HG02938 (cell line): Measurements from ENCODE around the gene TNNC2.
"Not testable (repeated sequence)": the region's sequence is repeated elsewhere in the genome, so short reads cannot be mapped to it uniquely, and the experiment has no call there.

Experiments
- ATAC-seq: cut with Tn5 transposase; IDR thresholded peaks from one replicate; pipeline ENCODE4 v1.9.1; 2021; ENCODE audit warnings: mild to moderate bottlenecking, moderate library complexity; ENCODE audit not compliant: unreplicated experiment

TNNC2 gene

GRCh38 chr20:45822857-45823256 lies 4.3 kb downstream of the TNNC2 start:
- ATAC-seq, result no peak

GRCh38 chr20:45821947-45822346 lies 5.2 kb downstream of the TNNC2 start:
- no peak for ATAC-seq

- no peak for ATAC-seq
Measured at GRCh38 chr20:45819466-45819865, 7.6 kb downstream of the TNNC2 start.

GRCh38 chr20:45818239-45818638 lies 8.9 kb downstream of the TNNC2 start:
- no peak for ATAC-seq

GRCh38 chr20:45817376-45818194 lies 9.5 kb downstream of the TNNC2 start:
- ATAC-seq, result no peak

- no peak for ATAC-seq
Measured at GRCh38 chr20:45816951-45817350, 10.2 kb downstream of the TNNC2 start.

GRCh38 chr20:45814314-45814713 lies 12.8 kb downstream of the TNNC2 start:
- ATAC-seq, result no peak

- ATAC-seq, result no peak
Measured at GRCh38 chr20:45813489-45813888, 13.6 kb downstream of the TNNC2 start.

- ATAC-seq, result no peak
Measured at GRCh38 chr20:45813006-45813340, 14.1 kb downstream of the TNNC2 start.

- peak; percentile 97 for ATAC-seq
Measured at GRCh38 chr20:45812157-45813005, 14.7 kb downstream of the TNNC2 start, which contains the start of gene UBE2C. Gene UBE2C (plus strand): TSS chr20:45812644. CDS start chr20:45812696, 52 bp downstream.

GRCh38 chr20:45810191-45810970 lies 16.7 kb downstream of the TNNC2 start:
- no peak for ATAC-seq

GRCh38 chr20:45801851-45802250 lies 25.3 kb downstream of the TNNC2 start:
- ATAC-seq, result no peak

- ATAC-seq, result no peak
Measured at GRCh38 chr20:45798935-45799642, 28.0 kb downstream of the TNNC2 start.

GRCh38 chr20:45797955-45798354 lies 29.2 kb downstream of the TNNC2 start:
- not testable (repeated sequence) for ATAC-seq

- not testable (repeated sequence) for ATAC-seq
Measured at GRCh38 chr20:45797510-45797909, 29.6 kb downstream of the TNNC2 start.

- no peak for ATAC-seq
Measured at GRCh38 chr20:45796337-45797065, 30.6 kb downstream of the TNNC2 start.

GRCh38 chr20:45792317-45793118 lies 34.6 kb downstream of the TNNC2 start:
- no peak for ATAC-seq

- no peak for ATAC-seq
Measured at GRCh38 chr20:45788351-45788750, 38.8 kb downstream of the TNNC2 start.

GRCh38 chr20:45783656-45784294 lies 43.3 kb downstream of the TNNC2 start:
- no peak for ATAC-seq
